ENCODE results near the gene SYNPO.

The SYNPO gene

GRCh38 chr5:150647275-150648251, 7.1 kb downstream of the SYNPO start:
- TF ChIP-seq CTCF (IDR thresholded peaks at IDR 0.05; ENCODE audit: poor library complexity, severe bottlenecking), result no peak
- Histone ChIP-seq H3K4me1 (ENCODE audit: insufficient read depth, poor library complexity, severe bottlenecking) (peaks cover 30% of the 10 kb centered on the region), H3K9me3 (ENCODE audit: severe bottlenecking) (no peaks in the 10 kb centered on the region), H3K27me3 (ENCODE audit: insufficient read depth, poor library complexity, severe bottlenecking) (no peaks in the 10 kb centered on the region), H3K27ac (ENCODE audit: poor library complexity, severe bottlenecking) (no peak overlapping the region), H3K36me3 (ENCODE audit: low read depth) (0 out of 2 replicates have a peak, but pooled peaks cover 13% of the 10 kb centered on the region), H3K4me3 (ENCODE audit: severe bottlenecking) (no peak overlapping the region)
- no peak for DNase-seq (ENCODE audit: low spot score)
- ATAC-seq (ENCODE audit: low read depth), result no peak

- Histone ChIP-seq H3K36me3 (ENCODE audit: low read depth) (0 out of 2 replicates have a peak, but pooled peaks cover 13% of the 10 kb centered on the region), H3K27ac (ENCODE audit: poor library complexity, severe bottlenecking) (no peak overlapping the region), H3K4me1 (ENCODE audit: insufficient read depth, poor library complexity, severe bottlenecking) (peaks cover 21% of the 10 kb centered on the region), H3K4me3 (ENCODE audit: severe bottlenecking) (no peak overlapping the region), H3K27me3 (ENCODE audit: insufficient read depth, poor library complexity, severe bottlenecking) (no peaks in the 10 kb centered on the region), H3K9me3 (ENCODE audit: severe bottlenecking) (no peaks in the 10 kb centered on the region)
- DNase-seq (ENCODE audit: low spot score) (no peak), ATAC-seq (ENCODE audit: low read depth) (no peak)
- no peak for TF ChIP-seq CTCF (IDR thresholded peaks at IDR 0.05; ENCODE audit: poor library complexity, severe bottlenecking)
Measured at GRCh38 chr5:150648294-150649107, 8.0 kb downstream of the SYNPO start.

GRCh38 chr5:150649108-150650020, 8.9 kb downstream of the SYNPO start:
- Histone ChIP-seq H3K36me3 (ENCODE audit: low read depth) (0 out of 2 replicates have a peak, but pooled peaks cover 13% of the 10 kb centered on the region), H3K4me3 (ENCODE audit: severe bottlenecking) (no peak overlapping the region), H3K27me3 (ENCODE audit: insufficient read depth, poor library complexity, severe bottlenecking) (no peaks in the 10 kb centered on the region), H3K9me3 (ENCODE audit: severe bottlenecking) (no peaks in the 10 kb centered on the region), H3K4me1 (ENCODE audit: insufficient read depth, poor library complexity, severe bottlenecking) (peaks cover 14% of the 10 kb centered on the region), H3K27ac (ENCODE audit: poor library complexity, severe bottlenecking) (no peak overlapping the region)
- no peak for ATAC-seq (ENCODE audit: low read depth)
- TF ChIP-seq CTCF (IDR thresholded peaks at IDR 0.05; ENCODE audit: poor library complexity, severe bottlenecking), result no peak
- DNase-seq (ENCODE audit: low spot score), result no peak

GRCh38 chr5:150650021-150651006, 9.9 kb downstream of the SYNPO start:
- no peak for TF ChIP-seq CTCF (IDR thresholded peaks at IDR 0.05; ENCODE audit: poor library complexity, severe bottlenecking)
- DNase-seq (ENCODE audit: low spot score) (no peak), ATAC-seq (ENCODE audit: low read depth) (no peak)
- no peak overlapping the region for H3K27ac ChIP-seq (ENCODE audit: poor library complexity, severe bottlenecking)
- H3K4me3 ChIP-seq (ENCODE audit: severe bottlenecking), result no peak overlapping the region
- H3K4me1 ChIP-seq (ENCODE audit: insufficient read depth, poor library complexity, severe bottlenecking), result peaks cover 4% of the 10 kb centered on the region
- H3K36me3 ChIP-seq (ENCODE audit: low read depth), result 0 out of 2 replicates have a peak, but pooled peaks cover 13% of the 10 kb centered on the region
- H3K27me3 ChIP-seq (ENCODE audit: insufficient read depth, poor library complexity, severe bottlenecking), result no peaks in the 10 kb centered on the region
- H3K9me3 ChIP-seq (ENCODE audit: severe bottlenecking), result no peaks in the 10 kb centered on the region

All from RWPE2 (cell line).